Measurements from ENCODE around the gene LAD1. TPM values are rescaled to one million over a fixed set of nuclear protein-coding genes. Genes with fewer than 3 reads are reported as not detected.

Gene LAD1
- total RNA-seq, 1 donor = not detected

DNA sequence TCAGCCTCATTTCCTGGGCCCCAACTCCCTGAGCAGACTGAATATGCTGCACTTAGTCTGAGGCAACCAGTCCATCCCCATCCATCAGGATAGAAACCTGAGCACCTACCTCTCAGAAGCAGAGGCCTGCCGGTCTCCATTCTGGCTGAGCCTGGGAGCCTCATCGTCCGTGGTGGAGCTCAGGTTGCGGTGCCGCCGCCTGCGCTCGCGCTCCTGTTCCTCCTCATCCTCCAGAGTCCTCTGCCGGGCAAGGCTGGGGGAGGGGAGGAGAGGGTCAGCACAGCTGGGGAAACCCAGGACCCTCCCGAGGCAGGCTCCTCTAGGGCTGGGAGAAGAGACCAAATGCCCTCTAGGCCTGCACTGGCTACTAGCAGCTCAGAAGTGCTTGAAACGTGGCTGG is 10.1 kb downstream of the LAD1 start:
- no peak overlapping the region for H3K4me3 ChIP-seq (ENCODE audit: low read length)
- H3K27me3 ChIP-seq (ENCODE audit: insufficient read depth, low read length) = no peaks in the 10 kb centered on the region
- no peaks in the 10 kb centered on the region for H3K4me1 ChIP-seq (ENCODE audit: insufficient read depth, low read length)
- no peaks in the 10 kb centered on the region for H3K9me3 ChIP-seq (ENCODE audit: low read depth, low read length)

DNA sequence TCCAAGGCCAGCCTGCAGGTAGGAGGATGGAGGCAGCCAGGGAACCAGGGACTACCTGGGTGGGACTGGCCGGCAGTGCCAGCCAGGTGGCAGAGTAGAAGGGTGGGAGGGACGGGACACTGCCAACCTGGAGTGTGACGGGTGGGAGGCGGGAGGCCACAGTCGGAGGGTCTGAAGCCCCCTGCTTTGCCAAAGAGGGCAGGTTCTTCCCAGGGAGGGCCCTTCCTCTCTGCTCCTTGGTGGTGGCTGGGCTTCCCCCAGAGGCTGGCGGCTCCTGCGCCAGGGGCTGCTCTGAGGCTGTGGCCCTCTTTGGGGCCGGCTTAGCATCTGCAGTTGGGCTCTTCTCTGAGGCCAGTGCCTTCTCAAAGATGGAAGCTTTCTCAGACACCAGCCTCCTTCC is 12.9 kb downstream of the LAD1 start:
- Histone ChIP-seq H3K4me3 (ENCODE audit: low read length) (no peak overlapping the region), H3K9me3 (ENCODE audit: low read depth, low read length) (no peaks in the 10 kb centered on the region), H3K27me3 (ENCODE audit: insufficient read depth, low read length) (no peaks in the 10 kb centered on the region), H3K4me1 (ENCODE audit: insufficient read depth, low read length) (no peaks in the 10 kb centered on the region)

DNA sequence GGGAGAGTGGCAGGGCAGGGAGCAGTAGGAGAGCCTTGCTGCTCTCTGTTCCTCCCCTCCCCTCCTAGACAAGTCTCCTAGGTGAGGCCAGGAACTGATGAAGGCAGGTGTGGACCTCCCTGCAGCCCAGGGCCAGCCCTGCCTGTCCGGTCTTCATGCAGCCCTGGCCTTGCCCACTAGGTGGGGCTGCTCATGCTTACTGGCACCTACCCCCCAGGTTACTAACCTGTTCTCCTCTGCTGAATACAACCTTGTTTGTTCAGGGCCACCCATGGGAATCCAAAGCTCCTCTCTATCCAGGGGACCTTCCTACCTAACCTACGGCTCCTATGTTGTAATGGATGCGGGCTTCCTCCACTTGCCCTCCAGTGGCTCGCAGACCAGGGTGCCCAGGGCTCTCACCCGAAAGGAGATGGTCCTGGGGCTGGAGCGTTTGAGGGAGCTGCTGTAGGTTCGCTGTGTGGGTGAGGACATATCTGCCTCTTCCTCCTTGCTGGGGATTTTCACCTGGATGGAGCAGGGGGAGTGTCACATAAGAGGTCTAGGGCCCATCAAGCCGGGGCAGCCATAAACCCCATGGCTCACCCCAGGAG is 13.7 kb downstream of the LAD1 start:
- no peaks in the 10 kb centered on the region for H3K27me3 ChIP-seq (ENCODE audit: insufficient read depth, low read length)
- no peaks in the 10 kb centered on the region for H3K9me3 ChIP-seq (ENCODE audit: low read depth, low read length)
- no peaks in the 10 kb centered on the region for H3K4me1 ChIP-seq (ENCODE audit: insufficient read depth, low read length)
- H3K4me3 ChIP-seq (ENCODE audit: low read length) = no peak overlapping the region

DNA sequence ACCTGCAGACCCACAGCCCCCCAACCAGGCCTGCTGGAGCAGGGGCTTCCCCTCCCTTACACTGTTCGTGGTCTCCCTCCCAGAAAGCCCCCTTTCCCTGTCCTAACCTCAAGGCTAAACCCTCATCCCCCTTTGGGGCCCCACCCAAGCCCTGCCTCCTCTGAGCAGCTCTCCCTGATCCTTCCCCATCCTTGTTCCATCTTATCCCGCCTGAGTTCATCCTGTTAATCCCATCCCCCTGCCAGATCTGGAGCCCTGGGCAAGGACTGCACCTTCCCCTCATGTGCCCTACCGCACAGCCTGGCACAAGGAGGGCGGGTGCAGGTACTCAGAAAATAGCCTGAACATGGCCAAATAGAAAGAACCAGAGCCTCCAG is 14.7 kb downstream of the LAD1 start:
- Histone ChIP-seq H3K4me1 (ENCODE audit: insufficient read depth, low read length) (no peaks in the 10 kb centered on the region), H3K9me3 (ENCODE audit: low read depth, low read length) (no peaks in the 10 kb centered on the region), H3K4me3 (ENCODE audit: low read length) (no peak overlapping the region), H3K27me3 (ENCODE audit: insufficient read depth, low read length) (no peaks in the 10 kb centered on the region)

DNA sequence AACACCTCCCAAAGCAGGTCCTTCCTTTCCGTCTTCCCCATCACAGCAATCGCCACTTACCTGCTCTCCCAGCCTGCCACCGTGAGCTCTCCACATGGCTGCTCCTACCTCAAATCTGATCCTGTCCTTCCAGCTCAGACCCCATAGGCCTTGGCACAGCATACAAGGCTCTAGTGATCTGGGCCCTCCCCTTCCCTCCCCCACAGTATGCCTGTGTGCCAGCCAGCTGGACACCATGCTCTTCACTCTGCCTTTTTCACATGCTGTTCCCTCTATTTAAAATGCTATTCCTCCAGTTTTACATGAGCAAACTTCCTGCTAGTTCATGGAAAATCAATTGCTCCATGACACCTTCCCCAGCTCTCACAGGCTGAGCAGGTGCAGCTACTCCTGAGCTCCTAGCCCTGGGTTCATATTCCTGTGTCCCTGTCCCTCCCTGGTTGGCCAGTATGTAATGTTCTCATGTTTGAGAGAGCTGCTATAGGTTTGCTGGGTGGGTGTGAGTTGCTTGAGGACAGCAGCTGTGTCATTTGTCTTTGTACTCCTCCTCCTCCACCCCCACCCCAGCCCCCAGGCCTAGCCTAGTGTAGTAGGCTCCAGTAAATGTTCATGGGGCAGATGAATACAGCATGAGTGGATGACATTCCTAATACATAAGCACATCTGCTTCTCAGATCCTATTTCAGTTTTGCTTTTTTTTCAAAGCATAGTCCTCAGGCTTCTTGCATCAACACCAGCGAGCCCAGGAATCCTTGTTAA is 15.3 kb downstream of the LAD1 start:
- H3K9me3 ChIP-seq (ENCODE audit: low read depth, low read length) = no peaks in the 10 kb centered on the region
- no peaks in the 10 kb centered on the region for H3K27me3 ChIP-seq (ENCODE audit: insufficient read depth, low read length)
- H3K4me3 ChIP-seq (ENCODE audit: low read length) = no peak overlapping the region
- no peaks in the 10 kb centered on the region for H3K4me1 ChIP-seq (ENCODE audit: insufficient read depth, low read length)

DNA sequence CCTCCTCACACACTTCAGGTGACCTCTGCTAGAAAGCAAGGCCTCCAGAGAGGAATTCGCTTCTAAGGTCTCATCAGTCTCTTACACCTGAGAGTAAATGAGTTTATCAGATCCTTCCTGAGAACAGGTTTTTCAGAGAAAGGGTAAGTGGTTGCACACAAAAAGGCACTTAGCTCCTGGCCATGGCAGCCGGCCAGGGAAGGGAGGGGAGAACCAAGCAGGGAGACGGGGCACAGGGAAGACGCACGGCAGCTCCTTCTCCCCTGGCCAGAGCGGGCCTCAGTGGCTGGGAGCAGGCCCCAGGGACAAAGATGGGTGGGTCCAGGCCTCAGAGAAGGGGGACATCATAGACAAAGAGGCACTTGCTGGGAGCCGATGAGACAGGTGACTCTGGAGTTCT is 18.0 kb downstream of the LAD1 start:
- no peaks in the 10 kb centered on the region for H3K9me3 ChIP-seq (ENCODE audit: low read depth, low read length)
- no peaks in the 10 kb centered on the region for H3K4me1 ChIP-seq (ENCODE audit: insufficient read depth, low read length)
- no peak overlapping the region for H3K4me3 ChIP-seq (ENCODE audit: low read length)
- H3K27me3 ChIP-seq (ENCODE audit: insufficient read depth, low read length) = no peaks in the 10 kb centered on the region

DNA sequence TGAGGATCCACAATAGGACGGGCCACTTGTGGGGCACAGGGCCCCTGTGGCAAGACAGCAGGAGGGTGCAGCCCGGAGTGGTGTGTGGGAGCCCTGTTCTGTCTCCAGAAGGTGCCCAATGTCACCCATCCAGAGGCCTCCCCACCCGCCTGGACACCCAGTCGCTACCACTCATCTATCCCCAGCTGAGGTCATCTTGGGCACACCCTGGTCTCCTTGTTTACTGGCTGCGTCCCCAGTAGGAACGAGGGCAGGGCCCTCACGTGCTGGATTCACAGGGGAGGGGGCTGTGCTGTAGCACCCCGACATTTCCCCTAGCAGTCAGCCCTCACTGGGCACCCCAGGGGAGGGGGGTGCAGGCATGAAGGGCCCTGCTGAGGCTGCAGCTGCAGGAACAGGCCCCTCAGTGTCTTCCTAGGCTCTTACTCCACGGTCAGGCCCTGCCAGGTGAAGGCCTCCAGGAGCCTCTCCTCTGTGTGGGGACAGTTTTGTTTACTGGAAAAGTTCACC is 19.3 kb downstream of the LAD1 start:
- H3K4me3 ChIP-seq (ENCODE audit: low read length) = no peak overlapping the region
- no peaks in the 10 kb centered on the region for H3K27me3 ChIP-seq (ENCODE audit: insufficient read depth, low read length)
- H3K9me3 ChIP-seq (ENCODE audit: low read depth, low read length) = no peaks in the 10 kb centered on the region
- H3K4me1 ChIP-seq (ENCODE audit: insufficient read depth, low read length) = no peaks in the 10 kb centered on the region

DNA sequence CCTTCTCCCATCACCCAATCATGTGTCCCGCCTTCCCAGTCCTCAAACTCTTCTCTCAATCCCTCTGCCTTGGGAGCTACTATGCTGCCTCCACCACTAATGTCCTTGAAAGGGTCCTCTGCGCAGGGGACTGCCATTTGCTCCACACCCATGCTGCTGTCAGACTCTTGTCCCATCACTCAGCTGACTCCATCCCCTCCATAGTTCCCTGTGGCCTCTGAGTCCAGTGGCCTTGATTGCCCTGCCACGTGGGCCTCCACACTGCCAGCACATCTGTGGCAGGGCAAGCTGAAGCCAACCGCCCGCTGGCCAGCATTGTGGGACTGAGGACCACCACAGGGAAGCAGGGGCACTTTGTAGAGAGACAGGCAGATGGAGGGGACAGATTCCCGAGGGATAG is 20.3 kb downstream of the LAD1 start:
- H3K9me3 ChIP-seq (ENCODE audit: low read depth, low read length) = no peaks in the 10 kb centered on the region
- no peaks in the 10 kb centered on the region for H3K4me1 ChIP-seq (ENCODE audit: insufficient read depth, low read length)
- H3K27me3 ChIP-seq (ENCODE audit: insufficient read depth, low read length) = no peaks in the 10 kb centered on the region

DNA sequence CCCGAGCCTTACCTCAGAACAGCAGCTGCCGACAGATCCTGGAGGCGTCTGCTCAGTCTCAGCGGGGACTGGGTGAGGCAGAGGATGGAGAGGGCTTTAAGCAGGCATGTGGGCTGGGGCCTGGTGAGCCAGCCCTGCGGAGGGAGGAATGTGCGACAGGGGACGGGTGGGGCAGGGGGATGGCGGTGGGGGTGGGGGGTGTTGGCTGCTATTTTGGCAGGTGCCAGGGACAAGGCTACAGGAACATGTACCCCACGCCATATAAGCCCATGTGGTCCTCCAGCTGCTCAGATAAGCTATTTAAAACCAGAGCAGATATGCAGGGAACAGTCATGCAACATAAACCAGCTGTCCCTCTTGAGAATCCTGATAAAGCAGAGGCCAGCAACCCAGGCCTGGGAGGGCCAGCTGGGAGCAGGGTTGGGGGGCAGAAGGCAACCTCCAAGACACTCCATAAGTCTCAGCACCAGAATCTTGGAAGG is 21.5 kb downstream of the LAD1 start, which contains the start of gene TNNT2:
Gene TNNT2, minus strand, starts transcription at position 70 of the 482 bp plus-strand sequence. CDS start 4,426 bp downstream, outside the sequence.
- Histone ChIP-seq H3K4me3 (ENCODE audit: low read length) (no peak within 1 kb of the TSS), H3K4me1 (ENCODE audit: insufficient read depth, low read length) (no peaks in the 10 kb centered on the region), H3K27me3 (ENCODE audit: insufficient read depth, low read length) (no peaks in the 10 kb centered on the region), H3K9me3 (ENCODE audit: low read depth, low read length) (no peaks in the 10 kb centered on the region)

More for the DNA sequence above, 20.3 kb downstream of the LAD1 start:
- no peak overlapping the region for H3K4me3 ChIP-seq (ENCODE audit: low read length)

DNA sequence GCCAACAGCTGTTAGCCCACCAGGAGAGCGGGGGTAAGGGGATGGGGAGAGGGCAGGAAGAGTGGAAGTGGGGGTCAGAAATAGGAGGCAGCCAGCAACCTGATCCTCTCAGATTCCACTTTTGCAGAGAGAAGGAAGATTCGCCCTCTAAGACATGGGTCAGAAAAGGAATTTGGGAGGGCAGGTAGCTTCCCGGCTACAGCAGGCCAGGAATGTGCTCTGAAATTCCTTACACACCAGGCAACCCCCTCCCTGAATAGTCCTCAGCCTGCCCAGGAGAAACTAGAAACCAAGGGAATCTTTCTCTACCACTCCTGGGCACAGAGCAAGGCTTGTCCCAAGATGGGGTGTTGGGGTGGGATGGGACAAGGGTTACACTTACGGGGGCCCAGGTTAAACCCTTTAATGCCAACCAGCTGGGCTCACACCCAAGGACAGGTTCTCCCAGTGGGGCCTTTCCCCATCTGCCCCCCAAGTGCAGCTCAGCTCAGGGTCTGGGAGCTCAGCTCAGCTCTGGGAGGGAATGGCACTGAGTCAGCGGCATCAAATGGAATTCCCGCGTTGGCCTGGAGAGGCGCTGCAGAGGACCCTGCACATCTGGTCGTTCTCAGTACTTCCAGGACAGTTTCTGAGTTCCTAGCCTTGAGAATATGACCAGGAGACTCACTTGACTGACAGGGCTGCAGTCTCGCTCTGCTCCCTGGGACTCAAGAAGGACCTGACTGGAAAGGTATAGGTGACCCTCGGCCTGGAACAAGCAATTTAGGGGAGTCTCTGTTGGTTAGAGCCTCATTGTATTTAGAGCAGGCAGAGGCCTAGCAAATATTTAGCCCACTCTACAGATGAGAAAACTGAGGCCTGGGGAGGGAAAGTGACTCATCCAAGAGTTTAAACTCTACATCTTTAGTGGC is 22.4 kb downstream of the LAD1 start:
- Histone ChIP-seq H3K4me1 (ENCODE audit: insufficient read depth, low read length) (no peaks in the 10 kb centered on the region), H3K4me3 (ENCODE audit: low read length) (no peak overlapping the region), H3K9me3 (ENCODE audit: low read depth, low read length) (no peaks in the 10 kb centered on the region), H3K27me3 (ENCODE audit: insufficient read depth, low read length) (no peaks in the 10 kb centered on the region)

DNA sequence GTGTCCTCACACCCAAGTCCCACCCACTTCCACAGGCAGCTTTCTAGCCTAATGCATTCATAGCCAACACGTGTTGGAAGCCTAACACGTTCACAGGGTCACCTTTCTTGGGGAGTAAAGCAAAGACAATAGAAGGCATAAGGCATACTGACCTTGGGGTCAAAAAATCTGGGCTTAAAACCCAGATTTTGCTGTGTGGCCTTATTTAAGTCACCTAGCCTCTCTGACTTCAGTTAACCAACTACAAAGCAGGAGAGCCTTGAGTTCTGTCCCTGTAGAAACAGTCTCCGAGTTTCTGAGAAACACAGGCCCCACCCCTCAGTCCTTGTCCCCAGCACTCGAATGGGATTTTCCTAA is 23.0 kb downstream of the LAD1 start:
- H3K27me3 ChIP-seq (ENCODE audit: insufficient read depth, low read length) = no peaks in the 10 kb centered on the region
- no peaks in the 10 kb centered on the region for H3K9me3 ChIP-seq (ENCODE audit: low read depth, low read length)
- no peaks in the 10 kb centered on the region for H3K4me1 ChIP-seq (ENCODE audit: insufficient read depth, low read length)
- H3K4me3 ChIP-seq (ENCODE audit: low read length) = no peak overlapping the region

DNA sequence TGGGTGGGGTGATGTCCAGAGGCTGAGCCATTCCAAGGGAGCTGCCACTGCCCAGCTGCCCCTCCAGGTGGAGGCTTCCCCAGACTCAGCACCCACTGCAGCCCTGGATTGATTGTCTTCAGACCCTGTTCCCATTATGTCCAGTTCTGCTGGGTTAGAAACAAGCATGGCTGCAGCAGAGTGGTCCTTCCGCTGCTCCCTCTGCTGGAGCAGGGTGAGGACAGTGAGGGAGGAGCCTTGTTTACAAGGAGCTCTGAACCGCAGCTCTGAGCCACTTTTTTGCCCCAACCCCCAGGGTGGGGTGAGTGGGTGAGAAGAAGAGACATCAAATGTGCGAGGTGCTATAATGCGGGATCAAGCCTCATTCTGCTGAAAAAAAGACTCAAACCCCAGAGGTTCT is 24.0 kb downstream of the LAD1 start:
- no peaks in the 10 kb centered on the region for H3K4me1 ChIP-seq (ENCODE audit: insufficient read depth, low read length)

DNA sequence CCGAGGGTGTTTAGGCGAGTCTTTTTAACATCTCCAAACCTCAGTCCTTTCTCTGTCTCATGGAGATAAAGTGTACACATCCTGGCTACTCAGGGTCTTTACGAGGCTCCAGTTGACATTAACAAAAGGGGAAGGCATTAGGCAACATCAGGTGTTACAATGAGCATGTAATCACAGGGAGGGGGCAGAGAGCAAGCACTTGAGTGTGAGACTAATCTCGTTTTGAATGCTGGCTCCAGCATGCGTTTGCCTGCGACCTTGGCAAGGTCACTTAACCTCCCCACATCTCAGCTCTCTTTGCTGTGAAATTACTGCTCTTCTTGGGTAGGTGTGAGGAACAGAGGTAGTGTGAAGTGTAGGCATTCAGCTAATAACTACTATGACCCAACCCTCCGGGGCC is 24.8 kb downstream of the LAD1 start:
- Histone ChIP-seq H3K4me3 (ENCODE audit: low read length) (no peak overlapping the region), H3K4me1 (ENCODE audit: insufficient read depth, low read length) (no peaks in the 10 kb centered on the region), H3K9me3 (ENCODE audit: low read depth, low read length) (no peaks in the 10 kb centered on the region), H3K27me3 (ENCODE audit: insufficient read depth, low read length) (no peaks in the 10 kb centered on the region)

More for the DNA sequence above, 24.0 kb downstream of the LAD1 start:
- no peaks in the 10 kb centered on the region for H3K27me3 ChIP-seq (ENCODE audit: insufficient read depth, low read length)
- no peaks in the 10 kb centered on the region for H3K9me3 ChIP-seq (ENCODE audit: low read depth, low read length)
- H3K4me3 ChIP-seq (ENCODE audit: low read length) = no peak overlapping the region

DNA sequence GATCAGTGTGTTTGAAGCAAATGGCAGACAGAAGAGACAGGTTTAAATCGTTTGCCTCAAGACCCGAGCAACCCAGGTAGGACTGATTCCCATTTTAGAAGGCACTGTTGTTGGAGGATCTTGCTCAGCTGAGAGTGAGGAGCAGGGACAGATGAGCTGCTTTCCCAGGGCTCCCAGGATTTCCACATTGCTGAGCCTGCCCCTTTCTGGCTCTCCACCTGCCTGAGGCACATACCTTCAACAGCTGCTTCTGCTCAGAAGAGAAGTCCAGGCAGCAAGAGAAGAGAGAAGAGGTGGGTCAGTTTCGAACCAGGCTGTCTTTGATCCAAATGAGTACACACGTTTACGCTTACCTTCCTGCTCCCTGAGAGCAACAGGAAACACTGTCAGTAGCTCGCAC is 27.3 kb downstream of the LAD1 start:
- Histone ChIP-seq H3K27me3 (ENCODE audit: insufficient read depth, low read length) (no peaks in the 10 kb centered on the region), H3K4me3 (ENCODE audit: low read length) (no peak overlapping the region), H3K4me1 (ENCODE audit: insufficient read depth, low read length) (no peaks in the 10 kb centered on the region), H3K9me3 (ENCODE audit: low read depth, low read length) (no peaks in the 10 kb centered on the region)

DNA sequence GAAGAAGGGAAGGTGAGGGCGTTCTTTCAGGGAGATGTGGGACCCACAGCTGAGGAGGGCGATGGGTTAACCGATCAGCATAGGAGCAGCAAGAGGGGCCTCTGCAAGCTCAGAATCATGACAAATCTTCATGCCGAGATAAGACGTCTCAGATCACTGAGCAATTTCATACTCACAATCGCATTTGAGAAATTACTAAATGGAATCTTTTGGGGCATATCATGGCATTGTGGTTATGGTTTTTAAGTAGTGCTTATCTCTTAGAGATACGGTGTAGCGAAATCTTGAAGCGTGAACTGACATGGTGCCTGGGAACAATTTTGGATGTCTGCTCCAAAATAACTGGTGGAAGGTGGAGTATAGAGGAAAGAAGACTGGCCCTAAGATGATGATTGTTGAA is 27.8 kb downstream of the LAD1 start:
- Histone ChIP-seq H3K27me3 (ENCODE audit: insufficient read depth, low read length) (no peaks in the 10 kb centered on the region), H3K4me1 (ENCODE audit: insufficient read depth, low read length) (no peaks in the 10 kb centered on the region), H3K4me3 (ENCODE audit: low read length) (no peak overlapping the region), H3K9me3 (ENCODE audit: low read depth, low read length) (no peaks in the 10 kb centered on the region)

All from mononuclear cell (primary cell).